Left ventricle myocardium inferior (tissue), 1 donor: ENCODE results near the gene PRR4. TPM values are rescaled to one million over a fixed set of nuclear protein-coding genes. Genes with fewer than 3 reads are reported as not detected.

Source experiments
- DNase-seq: peaks from one replicate; pipeline ENCODE4 v3.0.0-alpha.2; 2020
- H3K27ac ChIP-seq: fragments of 200-600 bp; replicated peaks from 2 replicates; pipeline ENCODE4 v1.8.0; 2021
- H3K27me3 ChIP-seq: fragments of 200-600 bp; 2 replicates; pipeline ENCODE4 v1.8.0; 2021; ENCODE audit warnings: low read depth
- H3K36me3 ChIP-seq: fragments of 200-600 bp; 2 replicates; pipeline ENCODE4 v1.8.0; 2021
- H3K4me1 ChIP-seq: fragments of 200-600 bp; 2 replicates; pipeline ENCODE4 v1.8.0; 2021
- H3K4me3 ChIP-seq: fragments of 200-600 bp; 2 replicates; pipeline ENCODE4 v1.8.0; 2021; ENCODE audit warnings: mild to moderate bottlenecking, moderate library complexity
- H3K9me3 ChIP-seq: fragments of 200-600 bp; replicated peaks from 2 replicates; pipeline ENCODE4 v1.8.0; 2021
- intact Hi-C: fragments of 100-400 bp; cut with micrococcal nuclease; formaldehyde crosslinking; loops from one replicate; pipeline ENCODE4 v1.11.0; 2022
- long read RNA-seq: library from polyadenylated mRNA; unstranded; transcript quantifications from one replicate; pipeline ENCODE4 v2.0.0, GENCODE V29; 2021
- total RNA-seq: library from RNA; stranded (reverse); fragmentation: NEBNext Ultra II Directional; extraction: Animal tissue kit (Norgen Biotek cat#: 25700); gene quantifications from one replicate; pipeline ENCODE4 v1.2.1, GENCODE V29; 2021
- TF ChIP-seq, protein P1 (sequence below): fragments of 200-600 bp; IDR thresholded peaks from 2 replicates; pipeline ENCODE4 v1.8.0; 2021; ENCODE audit warnings: antibody characterized with exemption, mild to moderate bottlenecking, borderline replicate concordance
- donor health status: DM: no; HTN: yes; CAD: no; lungs with severe emphysema.

The PRR4 gene
- 1.2 TPM for total RNA-seq
- long read RNA-seq = 0 reads

GRCh38 chr12:10849425-10849878 lies at the start of gene PRR4:
Gene PRR4 (minus strand): TSS chr12:10849475. CDS start chr12:10849437, 38 bp downstream.
- DNase-seq = no peak
- Histone ChIP-seq H3K36me3 (peaks cover 6% of the 10 kb centered on the region), H3K27ac (no peak within 1 kb of the TSS), H3K4me3 (no peak within 1 kb of the TSS), H3K27me3 (no peaks in the 10 kb centered on the region), H3K9me3 (no peaks in the 10 kb centered on the region), H3K4me1 (peaks cover 10% of the 10 kb centered on the region)
- intact Hi-C loops = no loop called here
- TF ChIP-seq, protein P1, sequence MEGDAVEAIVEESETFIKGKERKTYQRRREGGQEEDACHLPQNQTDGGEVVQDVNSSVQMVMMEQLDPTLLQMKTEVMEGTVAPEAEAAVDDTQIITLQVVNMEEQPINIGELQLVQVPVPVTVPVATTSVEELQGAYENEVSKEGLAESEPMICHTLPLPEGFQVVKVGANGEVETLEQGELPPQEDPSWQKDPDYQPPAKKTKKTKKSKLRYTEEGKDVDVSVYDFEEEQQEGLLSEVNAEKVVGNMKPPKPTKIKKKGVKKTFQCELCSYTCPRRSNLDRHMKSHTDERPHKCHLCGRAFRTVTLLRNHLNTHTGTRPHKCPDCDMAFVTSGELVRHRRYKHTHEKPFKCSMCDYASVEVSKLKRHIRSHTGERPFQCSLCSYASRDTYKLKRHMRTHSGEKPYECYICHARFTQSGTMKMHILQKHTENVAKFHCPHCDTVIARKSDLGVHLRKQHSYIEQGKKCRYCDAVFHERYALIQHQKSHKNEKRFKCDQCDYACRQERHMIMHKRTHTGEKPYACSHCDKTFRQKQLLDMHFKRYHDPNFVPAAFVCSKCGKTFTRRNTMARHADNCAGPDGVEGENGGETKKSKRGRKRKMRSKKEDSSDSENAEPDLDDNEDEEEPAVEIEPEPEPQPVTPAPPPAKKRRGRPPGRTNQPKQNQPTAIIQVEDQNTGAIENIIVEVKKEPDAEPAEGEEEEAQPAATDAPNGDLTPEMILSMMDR = no peak

DNA sequence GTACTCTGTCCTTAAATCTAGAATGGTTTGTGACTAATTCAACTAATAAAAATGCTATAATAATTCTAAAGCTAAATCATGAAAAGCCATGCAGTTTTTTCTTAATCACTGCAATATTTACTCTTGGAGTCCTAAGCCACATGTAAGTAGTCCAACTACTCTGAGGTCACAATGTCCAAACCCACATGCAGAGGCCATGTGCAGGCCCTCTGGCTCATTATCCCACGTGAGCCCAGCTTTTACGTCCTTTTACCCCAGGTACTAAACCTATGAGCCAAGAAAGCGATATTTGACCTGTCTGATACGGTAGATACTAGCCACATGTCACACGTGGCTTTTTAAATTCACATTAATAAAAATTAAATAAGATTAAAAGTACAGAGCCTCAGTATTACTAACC lies 47.6 kb upstream of the PRR4 start:
- intact Hi-C loops = no loop called here
- Histone ChIP-seq H3K4me1 (no peaks in the 10 kb centered on the region), H3K27ac (no peak overlapping the region), H3K27me3 (no peaks in the 10 kb centered on the region), H3K9me3 (peaks cover under 1% of the 10 kb centered on the region), H3K36me3 (no peaks in the 10 kb centered on the region), H3K4me3 (no peak overlapping the region)
- TF ChIP-seq, protein P1 = no peak
- no peak for DNase-seq

DNA sequence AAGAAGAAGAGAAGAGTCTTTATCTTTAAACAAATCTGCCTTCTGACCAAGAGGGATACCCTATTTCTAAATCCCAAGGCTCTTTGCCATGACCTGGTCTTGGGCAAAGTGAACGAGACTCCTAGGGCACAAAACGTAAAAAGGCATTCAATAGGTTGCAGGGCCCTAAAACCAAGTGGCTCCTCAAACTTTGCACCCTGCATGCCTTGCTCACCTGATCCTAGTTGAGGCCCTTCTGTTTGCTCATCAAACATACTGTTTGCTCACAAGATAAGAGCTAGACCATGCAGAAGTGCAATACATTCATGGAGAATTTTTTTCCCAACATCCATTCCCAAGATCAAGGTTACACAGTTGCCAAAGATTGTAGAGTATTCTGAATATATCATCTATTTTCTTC lies 42.7 kb upstream of the PRR4 start:
- no peak overlapping the region for H3K4me3 ChIP-seq
- no peaks in the 10 kb centered on the region for H3K27me3 ChIP-seq
- TF ChIP-seq, protein P1 = no peak
- no peaks in the 10 kb centered on the region for H3K4me1 ChIP-seq
- H3K27ac ChIP-seq = no peak overlapping the region
- no peak for DNase-seq
- intact Hi-C loops = no loop called here
- H3K36me3 ChIP-seq = no peaks in the 10 kb centered on the region
- no peaks in the 10 kb centered on the region for H3K9me3 ChIP-seq

- no peaks in the 10 kb centered on the region for H3K27me3 ChIP-seq
- intact Hi-C loops = no loop called here
- TF ChIP-seq, protein P1 = no peak
Measured at GRCh38 chr12:10889226-10889625, 40.0 kb upstream of the PRR4 start.

DNA sequence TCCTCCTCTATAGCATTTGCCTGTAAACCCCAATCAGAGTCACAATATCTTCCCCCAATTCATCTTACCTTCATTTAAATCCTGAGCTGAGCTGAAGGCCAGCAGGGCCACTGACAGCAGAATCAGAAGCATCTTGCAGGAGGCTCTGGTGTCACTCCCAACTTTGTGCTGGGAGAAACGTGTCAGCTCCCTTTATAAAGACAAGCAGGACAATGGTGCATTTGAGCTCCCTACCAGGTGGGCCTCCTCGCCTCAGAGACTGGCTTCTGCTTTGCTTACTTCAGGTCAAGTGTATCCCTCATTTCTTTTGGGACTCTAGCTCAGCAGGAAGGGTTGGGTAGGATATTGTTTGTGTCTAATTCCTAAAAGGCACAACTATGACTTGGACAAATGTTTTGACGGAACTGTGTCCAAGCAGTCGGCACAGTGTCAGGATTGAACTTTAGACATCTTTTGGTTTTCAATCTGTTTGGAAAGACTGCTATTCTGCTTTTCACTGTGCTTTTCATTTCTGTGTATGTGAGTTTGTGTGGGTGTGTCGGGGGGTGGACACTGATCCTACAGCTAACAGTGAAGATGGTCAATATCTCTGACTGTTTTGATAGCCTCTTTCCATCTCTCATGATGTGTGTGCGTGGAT lies 34.9 kb upstream of the PRR4 start, which contains the start of gene PRH1:
Gene PRH1 (minus strand): TSS at position 170 of the 640 bp plus-strand sequence. CDS start 38 bp downstream, at position 132.
- TF ChIP-seq, protein P1 = no peak
- Histone ChIP-seq H3K36me3 (peaks cover 9% of the 10 kb centered on the region), H3K9me3 (no peaks in the 10 kb centered on the region), H3K4me3 (no peak within 1 kb of the TSS), H3K27me3 (no peaks in the 10 kb centered on the region), H3K27ac (no peak within 1 kb of the TSS), H3K4me1 (peaks cover 9% of the 10 kb centered on the region)
- intact Hi-C loops = no loop called here
- no peak for DNase-seq

More at GRCh38 chr12:10889226-10889625, 40.0 kb upstream of the PRR4 start:
- Histone ChIP-seq H3K27ac (no peak overlapping the region), H3K9me3 (no peaks in the 10 kb centered on the region), H3K4me3 (no peak overlapping the region), H3K36me3 (no peaks in the 10 kb centered on the region), H3K4me1 (peaks cover 9% of the 10 kb centered on the region)
- no peak for DNase-seq
